GM12873 (cell line): Measurements from ENCODE around the gene METAP1.

Source experiments
- TF ChIP-seq, protein P1 (sequence below): IDR thresholded peaks from 2 replicates; pipeline ENCODE4 v1.5.1; 2012; ENCODE audit warnings: low read depth, mild to moderate bottlenecking, moderate library complexity, low read length, control low read depth; ENCODE audit not compliant: insufficient read depth; ENCODE audit errors: missing control alignments

Gene METAP1

GRCh38 chr4:98987720-98988119 lies 7.8 kb upstream of the METAP1 start:
- TF ChIP-seq, protein P1, sequence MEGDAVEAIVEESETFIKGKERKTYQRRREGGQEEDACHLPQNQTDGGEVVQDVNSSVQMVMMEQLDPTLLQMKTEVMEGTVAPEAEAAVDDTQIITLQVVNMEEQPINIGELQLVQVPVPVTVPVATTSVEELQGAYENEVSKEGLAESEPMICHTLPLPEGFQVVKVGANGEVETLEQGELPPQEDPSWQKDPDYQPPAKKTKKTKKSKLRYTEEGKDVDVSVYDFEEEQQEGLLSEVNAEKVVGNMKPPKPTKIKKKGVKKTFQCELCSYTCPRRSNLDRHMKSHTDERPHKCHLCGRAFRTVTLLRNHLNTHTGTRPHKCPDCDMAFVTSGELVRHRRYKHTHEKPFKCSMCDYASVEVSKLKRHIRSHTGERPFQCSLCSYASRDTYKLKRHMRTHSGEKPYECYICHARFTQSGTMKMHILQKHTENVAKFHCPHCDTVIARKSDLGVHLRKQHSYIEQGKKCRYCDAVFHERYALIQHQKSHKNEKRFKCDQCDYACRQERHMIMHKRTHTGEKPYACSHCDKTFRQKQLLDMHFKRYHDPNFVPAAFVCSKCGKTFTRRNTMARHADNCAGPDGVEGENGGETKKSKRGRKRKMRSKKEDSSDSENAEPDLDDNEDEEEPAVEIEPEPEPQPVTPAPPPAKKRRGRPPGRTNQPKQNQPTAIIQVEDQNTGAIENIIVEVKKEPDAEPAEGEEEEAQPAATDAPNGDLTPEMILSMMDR, result no peak

GRCh38 chr4:98993419-98994071 lies 2.0 kb upstream of the METAP1 start:
- TF ChIP-seq, protein P1, result no peak

- TF ChIP-seq, protein P1, result no peak
These were observed 893 bp upstream of the METAP1 start for GRCh38 chr4:98994474-98995182.

- TF ChIP-seq, protein P1, result no peak
These were observed 689 bp downstream of the METAP1 start for GRCh38 chr4:98996056-98996764.

DNA sequence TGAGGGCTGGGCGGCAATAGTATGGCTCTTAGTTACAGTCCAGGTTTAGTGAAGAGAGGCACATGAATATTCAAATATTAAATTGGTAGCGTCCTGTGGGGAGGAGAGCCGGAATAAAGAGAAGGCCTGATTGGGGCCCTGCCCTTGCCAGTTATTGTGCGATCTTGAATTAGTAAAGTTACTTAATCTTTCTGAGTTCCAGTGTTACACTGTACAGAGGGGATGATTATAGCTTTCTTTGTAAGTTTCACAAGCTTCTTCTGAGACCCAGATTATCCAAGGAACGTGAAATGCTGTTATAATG lies 1.2 kb downstream of the METAP1 start:
- TF ChIP-seq, protein P1, result no peak

DNA sequence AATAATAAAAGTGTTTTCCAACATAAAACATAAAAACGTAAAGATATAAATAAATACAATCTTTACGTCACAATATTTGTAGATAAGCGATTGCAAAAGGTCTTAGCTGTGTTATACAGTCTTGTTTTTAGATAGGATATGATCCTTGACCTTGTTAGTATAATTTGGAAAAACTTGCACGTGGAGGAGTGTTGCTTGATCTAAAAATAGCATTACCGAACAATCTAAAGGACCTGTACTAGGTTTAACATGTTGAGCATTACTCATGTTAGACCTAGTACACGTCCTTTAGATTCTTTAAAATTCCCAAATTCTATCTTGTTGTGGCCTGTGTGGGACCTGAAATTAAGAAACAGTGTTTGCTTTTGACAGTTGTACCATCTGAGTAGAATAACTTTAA lies 1.6 kb downstream of the METAP1 start:
- TF ChIP-seq, protein P1, result no peak

- TF ChIP-seq, protein P1, result no peak
These were observed 3.0 kb downstream of the METAP1 start for GRCh38 chr4:98998551-98998950.
